Iris pigment epithelial cell (primary cell): ENCODE results near the gene NOL9.
"Not testable (repeated sequence)": the region's sequence is repeated elsewhere in the genome, so short reads cannot be mapped to it uniquely, and the experiment has no call there.

Experiments used
- DNase-seq: peaks from one replicate; pipeline ENCODE4 v3.0.0-alpha.2; 2011; ENCODE audit warnings: low read depth

NOL9 gene

GRCh38 chr1:6572653-6573383, 18.5 kb upstream of the NOL9 start:
- DNase-seq: no peak

GRCh38 chr1:6570987-6571386, 16.7 kb upstream of the NOL9 start:
- no peak for DNase-seq

- no peak for DNase-seq
These were observed 15.8 kb upstream of the NOL9 start for GRCh38 chr1:6570100-6570499.

GRCh38 chr1:6569033-6569432, 14.7 kb upstream of the NOL9 start:
- no peak for DNase-seq

GRCh38 chr1:6560267-6560666, 6.0 kb upstream of the NOL9 start:
- DNase-seq: no peak

GRCh38 chr1:6559161-6559560, 4.8 kb upstream of the NOL9 start:
- not testable (repeated sequence) for DNase-seq

- DNase-seq: no peak
These were observed 3.3 kb upstream of the NOL9 start for GRCh38 chr1:6557597-6557996.

- DNase-seq: no peak
These were observed 830 bp upstream of the NOL9 start, which contains the start of gene TAS1R1 for GRCh38 chr1:6554907-6555778. Gene TAS1R1 (plus strand): TSS chr1:6555307. CDS start chr1:6555374, 67 bp downstream.

GRCh38 chr1:6547301-6547700, 7.0 kb downstream of the NOL9 start:
- DNase-seq: peak; percentile 36

GRCh38 chr1:6546326-6546725, 8.0 kb downstream of the NOL9 start:
- DNase-seq: no peak

GRCh38 chr1:6545276-6546112, 8.8 kb downstream of the NOL9 start:
- DNase-seq: peak; percentile 48

- peak; percentile 78 for DNase-seq
These were observed 9.5 kb downstream of the NOL9 start for GRCh38 chr1:6544831-6545230.

GRCh38 chr1:6538956-6539355, 15.4 kb downstream of the NOL9 start:
- peak; percentile 93 for DNase-seq

- DNase-seq: no peak
These were observed 18.0 kb downstream of the NOL9 start for GRCh38 chr1:6536291-6536690.

GRCh38 chr1:6535214-6535613, 19.1 kb downstream of the NOL9 start:
- DNase-seq: no peak

GRCh38 chr1:6534248-6534822, 20.0 kb downstream of the NOL9 start:
- no peak for DNase-seq

- no peak for DNase-seq
These were observed 22.3 kb downstream of the NOL9 start for GRCh38 chr1:6531996-6532395.

GRCh38 chr1:6530504-6531160, 23.7 kb downstream of the NOL9 start:
- DNase-seq: no peak

GRCh38 chr1:6528492-6528891, 25.8 kb downstream of the NOL9 start:
- no peak for DNase-seq

GRCh38 chr1:6526316-6526715, 28.0 kb downstream of the NOL9 start:
- no peak for DNase-seq

- DNase-seq: peak; percentile 47
These were observed 30.7 kb downstream of the NOL9 start for GRCh38 chr1:6523566-6523965.
